CD4-positive, alpha-beta T cell treated with Interleukin-1 beta for 1 hour (primary cell): ENCODE data around the gene SPTB.
A peak's percentile ranks its signal among the peaks of the same experiment; 100 is the strongest.

Experiments
- DNase-seq, 2 donors: peaks; one replicate each; pipeline ENCODE4 v3.0.0-alpha.2; 2020 to 2022

Gene SPTB

DNA sequence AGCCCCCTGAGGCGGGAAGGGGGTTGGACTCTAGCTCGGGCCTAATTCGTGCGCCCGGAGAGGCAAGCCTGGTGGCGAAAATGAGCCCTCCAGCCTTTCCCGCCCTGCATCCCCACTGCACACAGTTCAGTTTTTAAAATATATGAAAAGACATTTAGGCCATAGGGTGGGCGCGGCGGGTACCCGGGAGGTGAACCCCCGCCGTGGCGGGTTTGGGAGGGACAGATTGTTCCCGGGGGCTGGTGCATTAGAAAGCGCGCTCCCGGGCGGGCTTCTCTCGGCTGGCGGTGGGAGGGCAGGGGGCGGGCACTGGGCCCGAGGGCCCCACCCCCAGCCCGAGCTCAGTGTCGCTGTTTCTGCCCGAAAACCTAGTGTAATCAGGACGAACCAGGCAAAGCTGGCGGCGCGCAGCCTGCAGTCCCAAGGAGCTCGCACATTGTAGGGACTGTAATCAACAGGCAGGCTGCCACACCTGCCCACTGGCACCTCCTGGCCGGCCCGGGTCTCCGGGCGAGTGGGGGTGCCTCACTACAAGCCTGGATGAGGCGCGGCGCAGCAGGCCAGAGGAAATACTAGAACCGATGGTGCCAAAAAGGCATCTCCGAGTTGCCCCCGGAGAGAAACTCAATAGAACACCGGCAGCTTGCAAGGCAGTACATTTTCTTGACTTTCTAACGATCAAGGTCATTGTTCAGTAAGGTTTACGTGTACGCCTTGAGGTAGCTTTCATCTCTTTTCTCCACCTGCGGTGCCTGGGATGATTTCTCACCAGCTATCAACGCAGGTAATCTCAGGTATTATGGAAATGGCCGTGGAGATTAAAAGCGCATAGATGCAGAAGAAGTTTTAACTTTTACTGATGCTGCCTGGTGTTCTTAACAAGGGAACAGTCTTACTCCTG lies 764 bp upstream of the SPTB start:
- peak; percentile 33 to 57 for DNase-seq

DNA sequence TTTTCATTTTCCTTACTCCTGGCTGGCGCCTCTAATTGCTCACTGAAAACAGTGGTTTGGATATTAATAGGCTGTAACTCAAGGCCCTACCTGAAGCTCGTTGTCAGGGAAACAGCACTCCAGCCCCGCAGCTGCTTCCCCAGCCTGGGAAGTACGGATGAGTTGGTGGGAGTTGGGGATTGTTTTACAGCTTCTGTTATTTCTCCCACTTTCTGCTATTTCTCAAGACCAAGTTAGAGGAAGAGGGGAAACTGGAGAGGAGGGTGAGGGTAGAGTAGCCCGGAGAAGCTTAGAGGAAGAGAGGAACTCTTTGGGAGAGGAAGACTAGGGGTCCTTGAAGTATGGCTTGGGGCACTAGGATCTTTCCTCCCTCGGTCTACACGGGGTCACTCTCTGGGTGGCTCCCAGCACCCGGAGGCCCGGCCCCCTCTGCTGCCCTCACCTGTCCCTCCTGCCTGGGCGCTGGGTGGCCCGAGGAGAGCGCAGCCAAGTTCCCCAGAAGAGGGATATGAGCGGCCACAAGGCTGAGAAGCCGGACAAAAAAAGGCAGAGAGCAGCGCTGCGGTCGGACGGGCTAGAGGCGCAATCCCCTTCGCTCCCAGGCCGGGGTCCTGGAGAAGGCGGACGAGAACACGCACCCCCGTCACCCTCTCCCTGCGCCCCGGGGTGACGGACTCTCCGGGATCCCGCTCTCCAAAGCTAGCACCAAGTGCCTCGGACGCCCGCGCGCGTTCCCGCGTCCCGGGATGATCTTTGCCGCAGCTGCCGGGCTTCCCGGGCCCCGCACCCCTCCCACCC lies 671 bp downstream of the SPTB start:
- no peak for DNase-seq

DNA sequence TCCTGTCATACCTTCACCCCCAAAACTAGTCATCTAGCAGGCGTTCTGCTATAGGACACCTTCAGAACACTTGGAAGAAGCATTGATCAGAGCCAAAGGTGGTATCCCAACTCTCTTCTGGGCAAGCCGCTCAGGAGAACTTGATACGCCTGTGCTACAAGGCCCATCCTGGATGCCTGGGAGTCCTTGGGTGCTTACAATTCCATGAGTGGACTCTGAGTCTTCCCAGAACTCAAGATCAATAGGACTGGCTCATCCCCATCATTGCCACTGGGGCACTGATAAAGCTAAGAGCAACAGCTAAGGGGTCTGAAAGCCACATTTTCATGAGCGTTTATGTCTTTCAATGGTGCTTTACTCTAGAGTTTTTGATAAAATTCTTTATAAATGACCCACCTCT lies 1.9 kb downstream of the SPTB start:
- no peak for DNase-seq

GRCh38 chr14:64875350-64875749 lies 4.4 kb downstream of the SPTB start:
- no peak for DNase-seq

DNA sequence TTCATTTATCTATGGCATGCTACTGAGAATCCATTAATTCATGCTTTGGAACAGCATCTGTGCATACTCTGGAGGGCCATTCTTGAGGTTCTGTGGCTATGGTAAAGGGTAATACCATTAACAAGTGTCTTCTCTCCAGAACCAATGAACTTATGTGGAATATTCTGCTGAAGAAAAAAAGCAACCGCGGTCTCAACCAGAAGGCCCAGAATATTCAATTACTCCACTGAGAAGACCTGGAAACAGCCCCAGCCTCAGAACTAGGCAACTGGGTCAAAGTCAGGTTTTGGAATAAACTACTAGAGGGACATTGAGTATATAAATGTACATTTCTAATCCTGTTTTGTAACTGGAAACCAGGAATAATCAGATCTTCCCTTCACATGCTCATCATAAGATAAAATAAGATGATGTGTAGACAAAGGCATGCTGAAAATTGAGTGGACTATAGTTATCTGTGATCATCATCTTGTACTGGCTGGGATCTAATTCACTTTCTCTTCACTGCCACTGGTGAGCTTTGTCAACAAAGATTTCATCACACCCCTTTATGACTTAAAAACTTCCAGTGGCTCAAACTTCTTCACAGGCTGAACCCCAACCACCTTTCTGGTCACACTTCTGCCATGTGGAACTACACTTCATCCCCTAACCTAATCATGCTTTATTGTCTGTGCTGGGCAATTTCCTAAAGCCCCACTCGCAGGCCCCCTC lies 6.0 kb downstream of the SPTB start:
- DNase-seq: no peak

DNA sequence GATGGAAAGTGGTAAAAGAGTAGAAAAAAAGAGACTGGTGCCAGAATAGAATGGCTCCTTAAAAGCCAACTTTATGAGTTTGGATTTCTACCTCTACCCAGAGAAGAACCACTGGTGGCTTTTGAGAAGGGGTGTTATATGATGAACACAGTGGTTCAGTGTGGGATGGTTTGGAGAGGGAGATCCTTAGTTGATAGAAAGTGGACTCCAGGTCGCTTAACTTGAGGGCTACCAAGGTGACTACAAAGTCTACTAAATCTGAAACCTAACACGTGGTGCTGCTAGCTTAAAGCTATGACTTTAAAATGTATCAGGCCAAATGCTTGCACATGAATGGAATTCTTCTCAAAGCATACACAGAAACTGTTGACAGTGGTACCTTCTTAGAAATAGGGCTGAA lies 8.4 kb downstream of the SPTB start:
- DNase-seq: no peak

- no peak for DNase-seq
Measured at GRCh38 chr14:64870160-64870559, 9.5 kb downstream of the SPTB start.

GRCh38 chr14:64868841-64869240 lies 10.9 kb downstream of the SPTB start:
- no peak for DNase-seq

DNA sequence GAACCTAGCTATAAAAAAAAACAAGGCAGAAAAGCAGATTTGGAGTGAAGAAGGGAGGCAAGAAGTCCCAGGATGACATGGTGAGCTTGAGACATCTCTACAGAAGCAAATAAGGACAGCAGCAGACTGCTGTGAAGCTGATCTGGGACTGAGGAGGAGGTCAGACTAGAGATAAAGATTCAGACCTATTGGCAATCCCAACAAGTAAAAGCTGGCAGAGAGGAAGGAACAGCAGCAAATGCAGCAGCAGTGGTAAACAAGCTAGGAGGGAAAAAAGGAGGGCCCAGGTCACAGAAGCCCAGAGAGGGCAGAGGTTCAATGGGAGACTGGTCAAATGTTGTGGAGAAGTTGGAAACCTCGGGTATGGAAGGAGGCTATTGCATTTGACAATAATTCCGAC lies 11.3 kb downstream of the SPTB start:
- DNase-seq: no peak

GRCh38 chr14:64867182-64867581 lies 12.5 kb downstream of the SPTB start:
- no peak for DNase-seq

DNA sequence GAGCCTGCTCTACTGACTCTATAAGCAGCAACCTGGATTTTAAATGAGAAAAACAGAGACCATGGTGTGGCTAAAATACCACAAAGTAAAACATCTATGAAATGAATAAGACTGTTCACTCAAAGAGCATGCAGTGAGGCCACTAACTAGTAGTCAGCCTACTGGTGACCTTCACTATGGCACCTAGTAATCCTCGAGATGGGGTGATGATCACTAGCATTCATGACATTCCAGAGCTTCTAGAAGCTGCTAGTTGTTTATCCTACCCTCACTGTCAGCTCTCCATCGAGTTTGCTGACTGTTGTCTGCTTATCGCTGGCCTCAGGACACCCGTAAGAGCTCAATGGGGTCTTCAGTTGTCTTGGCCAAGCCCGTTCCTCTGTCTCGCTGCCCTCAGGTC lies 13.7 kb downstream of the SPTB start:
- no peak for DNase-seq

- no peak for DNase-seq
Measured at GRCh38 chr14:64865109-64865508, 14.6 kb downstream of the SPTB start.

DNA sequence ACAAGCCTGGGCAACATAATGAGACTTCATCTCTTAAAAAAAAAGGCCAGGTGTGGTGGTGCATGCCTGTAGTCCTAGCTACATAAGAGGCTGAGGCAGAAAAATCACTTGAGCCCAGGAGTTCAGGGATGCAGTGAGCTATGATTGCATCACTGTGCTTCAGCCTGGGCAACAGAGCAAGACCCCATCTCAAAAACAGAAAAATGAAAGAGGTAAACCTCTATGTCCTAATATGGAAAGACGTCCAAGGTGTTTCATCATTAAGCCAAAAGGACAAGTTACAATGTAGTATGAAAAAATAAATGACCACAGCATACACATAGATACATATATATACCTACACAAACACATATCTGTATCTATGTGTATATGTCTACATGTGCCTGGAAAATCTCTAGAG lies 15.4 kb downstream of the SPTB start:
- DNase-seq: no peak

DNA sequence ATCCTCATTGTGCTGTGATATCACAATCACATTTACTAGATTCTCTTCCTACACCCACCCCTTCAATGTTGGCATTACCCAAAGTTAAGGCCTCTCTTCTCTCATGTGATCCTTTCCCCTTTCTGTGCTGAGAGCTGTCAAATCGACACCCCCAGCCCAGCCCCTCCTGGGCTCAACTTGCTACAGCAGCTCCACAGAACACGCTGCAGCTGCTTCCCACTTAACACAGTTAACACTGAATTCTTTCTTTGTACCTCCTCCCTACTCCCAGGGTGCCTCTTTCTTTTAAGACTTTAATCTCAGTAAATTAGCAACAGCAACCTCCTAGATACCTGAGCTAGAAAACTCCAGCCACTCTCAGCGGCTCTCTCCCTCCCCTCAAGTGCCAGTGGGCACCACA lies 17.8 kb downstream of the SPTB start:
- no peak for DNase-seq

GRCh38 chr14:64860039-64860438 lies 19.7 kb downstream of the SPTB start:
- DNase-seq: no peak

- no peak for DNase-seq
Measured at GRCh38 chr14:64857979-64858744, 21.5 kb downstream of the SPTB start.

DNA sequence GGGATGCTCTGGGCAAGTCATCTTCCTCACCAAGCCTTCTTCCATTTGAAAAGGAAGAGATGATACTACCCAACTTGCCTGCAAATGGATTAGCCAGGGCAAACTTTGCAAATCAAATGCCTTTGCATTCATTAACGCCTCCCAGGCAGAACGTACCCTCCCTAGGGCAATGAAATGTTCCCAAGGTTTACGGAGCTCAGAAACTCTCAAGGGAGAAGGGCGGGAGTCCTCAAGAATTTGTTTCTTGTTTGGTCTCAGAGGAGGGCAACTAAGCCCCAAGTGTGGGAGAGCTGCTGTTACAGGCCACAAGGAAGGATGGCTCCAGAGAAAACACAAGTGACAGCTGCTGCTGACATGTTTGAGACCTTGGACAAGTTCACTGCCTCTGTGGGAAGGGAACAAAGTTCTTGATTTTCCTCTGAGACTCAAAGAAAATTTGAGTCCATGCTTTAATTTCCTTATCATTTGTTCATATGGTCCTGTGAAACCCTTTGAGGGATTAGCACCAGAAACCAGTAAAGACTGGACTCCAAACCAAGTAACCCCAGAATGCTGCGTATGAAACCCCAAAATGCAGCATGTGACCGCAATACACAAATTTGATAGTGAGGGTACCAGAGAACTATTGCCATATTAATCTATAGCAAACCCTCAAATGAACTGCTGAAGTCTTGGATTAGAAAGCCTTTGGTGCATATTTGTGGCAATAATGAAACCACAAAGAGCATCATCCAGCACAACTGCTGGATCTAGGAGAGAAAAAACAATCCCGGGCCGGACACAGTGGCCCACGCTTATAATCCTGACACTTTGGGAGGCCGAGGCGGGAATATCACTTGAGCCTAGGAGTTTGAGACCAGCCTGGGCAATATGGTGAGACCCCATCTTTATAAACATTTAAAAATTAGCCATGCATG lies 22.9 kb downstream of the SPTB start:
- no peak for DNase-seq

- DNase-seq: no peak
Measured at GRCh38 chr14:64855721-64856528, 23.8 kb downstream of the SPTB start.

DNA sequence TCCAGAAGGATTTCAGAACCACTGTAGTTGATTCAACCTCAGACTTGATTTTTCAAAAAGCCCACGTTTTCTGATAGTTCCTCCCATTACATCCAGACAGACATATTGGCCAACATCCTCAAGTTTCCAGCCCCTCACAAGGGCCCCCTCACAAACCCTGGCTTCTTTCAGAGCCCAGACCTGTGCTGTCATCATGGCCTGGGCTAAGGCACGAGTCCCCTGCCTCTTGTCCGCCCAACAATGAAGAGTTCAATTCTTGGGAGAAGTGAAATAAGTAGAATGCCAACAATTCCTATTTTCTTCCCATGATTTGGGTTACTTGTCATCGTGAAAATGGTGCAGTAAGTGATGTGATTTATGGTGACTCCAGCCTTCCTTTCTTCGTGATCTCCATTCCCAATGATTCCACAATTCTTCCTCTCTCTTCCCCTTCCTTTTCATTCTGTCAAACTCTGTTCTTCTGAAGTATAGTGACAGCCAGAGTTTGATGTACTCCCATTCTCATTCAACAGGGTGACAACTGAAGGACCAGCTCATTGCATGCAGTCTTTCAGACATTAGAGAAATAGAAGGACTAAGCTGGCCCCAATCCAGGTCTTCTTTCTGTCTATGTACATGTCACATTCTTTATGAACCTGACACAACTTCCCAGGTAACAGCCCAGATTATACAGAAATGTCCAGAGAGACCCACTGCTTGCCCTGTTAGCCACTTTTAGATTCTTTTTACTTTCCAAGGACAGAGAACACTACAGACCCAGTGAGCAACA lies 29.2 kb downstream of the SPTB start:
- DNase-seq: no peak

DNA sequence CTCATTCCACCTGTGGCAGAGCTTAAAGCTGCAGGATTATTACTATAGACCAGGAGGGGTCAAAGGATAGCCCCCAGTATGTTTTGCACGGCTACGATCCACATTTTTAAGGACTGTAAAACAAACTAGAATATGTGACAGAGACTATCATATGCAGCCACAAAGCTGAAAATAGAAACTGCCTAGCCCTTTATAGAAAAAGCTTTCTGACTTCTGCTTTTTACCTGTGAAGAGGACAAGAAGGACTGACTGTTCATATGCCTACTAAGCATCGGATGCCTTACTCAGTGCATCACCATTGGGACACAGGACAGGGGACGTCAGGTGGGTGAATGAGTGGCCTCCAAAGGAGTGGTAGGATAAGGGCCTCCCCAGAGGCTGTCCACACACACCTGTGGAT lies 29.8 kb downstream of the SPTB start:
- no peak for DNase-seq
